Osteoblast (primary cell): Measurements from ENCODE around the gene TEDDM1. TPM values are rescaled to one million over a fixed set of nuclear protein-coding genes. Genes with fewer than 3 reads are reported as not detected.

ENCODE experiments used
- DNase-seq: peaks from one replicate; pipeline ENCODE4 v3.0.0; 2011; ENCODE audit warnings: low spot score, mixed read lengths; ENCODE audit not compliant: insufficient read length; ENCODE audit errors: missing footprints
- H2AFZ ChIP-seq: 2 replicates; pipeline ENCODE4 v1.6.0; 2011; ENCODE audit warnings: mild to moderate bottlenecking, low read length
- H3K27ac ChIP-seq: 2 replicates; pipeline ENCODE4 v1.5.1; 2011; ENCODE audit warnings: mild to moderate bottlenecking, low read depth, low read length, moderate library complexity
- H3K27me3 ChIP-seq: 2 replicates; pipeline ENCODE4 v1.6.0; 2012; ENCODE audit warnings: mild to moderate bottlenecking, control low read depth, inconsistent platforms, low read length, moderate library complexity; ENCODE audit not compliant: insufficient read depth
- H3K36me3 ChIP-seq: 2 replicates; pipeline ENCODE4 v1.5.1; 2011; ENCODE audit warnings: mild to moderate bottlenecking, low read length, control low read depth, moderate library complexity; ENCODE audit not compliant: insufficient read depth
- H3K4me1 ChIP-seq: 2 replicates; pipeline ENCODE4 v1.5.1; 2011; ENCODE audit warnings: mild to moderate bottlenecking, low read length, control low read depth, moderate library complexity; ENCODE audit not compliant: insufficient read depth
- H3K4me2 ChIP-seq: 2 replicates; pipeline ENCODE4 v1.6.0; 2011; ENCODE audit warnings: mild to moderate bottlenecking, low read length; ENCODE audit not compliant: insufficient read depth
- H3K4me3 ChIP-seq: fragments of 200-600 bp; sonication (generic); 3 replicates; pipeline ENCODE4 v1.5.1; 2012; ENCODE audit warnings: mild to moderate bottlenecking, low read length, inconsistent platforms; ENCODE audit not compliant: insufficient read depth
- H3K79me2 ChIP-seq: 2 replicates; pipeline ENCODE4 v1.6.0; 2012; ENCODE audit warnings: mild to moderate bottlenecking, low read length, control low read depth, inconsistent platforms; ENCODE audit not compliant: insufficient read depth
- H3K9me3 ChIP-seq: 2 replicates; pipeline ENCODE4 v1.5.1; 2011; ENCODE audit warnings: low read depth, low read length, control low read depth
- H4K20me1 ChIP-seq: 2 replicates; pipeline ENCODE4 v1.6.0; 2012; ENCODE audit warnings: mild to moderate bottlenecking, low read length, control low read depth; ENCODE audit not compliant: insufficient read depth
- total RNA-seq: library from RNA; depleted of rRNA; stranded (reverse); fragments of >200 nt; gene quantifications from 2 replicates; pipeline ENCODE4 v1.2.3, GENCODE V29; 2012
- TF ChIP-seq, protein P1 (sequence below): IDR thresholded peaks from 2 replicates; pipeline ENCODE4 v1.5.1; 2011; ENCODE audit warnings: mild to moderate bottlenecking, low read depth, low read length, moderate library complexity; ENCODE audit errors: extremely low read depth

Gene TEDDM1
- total RNA-seq, 1 donor = not detected

DNA sequence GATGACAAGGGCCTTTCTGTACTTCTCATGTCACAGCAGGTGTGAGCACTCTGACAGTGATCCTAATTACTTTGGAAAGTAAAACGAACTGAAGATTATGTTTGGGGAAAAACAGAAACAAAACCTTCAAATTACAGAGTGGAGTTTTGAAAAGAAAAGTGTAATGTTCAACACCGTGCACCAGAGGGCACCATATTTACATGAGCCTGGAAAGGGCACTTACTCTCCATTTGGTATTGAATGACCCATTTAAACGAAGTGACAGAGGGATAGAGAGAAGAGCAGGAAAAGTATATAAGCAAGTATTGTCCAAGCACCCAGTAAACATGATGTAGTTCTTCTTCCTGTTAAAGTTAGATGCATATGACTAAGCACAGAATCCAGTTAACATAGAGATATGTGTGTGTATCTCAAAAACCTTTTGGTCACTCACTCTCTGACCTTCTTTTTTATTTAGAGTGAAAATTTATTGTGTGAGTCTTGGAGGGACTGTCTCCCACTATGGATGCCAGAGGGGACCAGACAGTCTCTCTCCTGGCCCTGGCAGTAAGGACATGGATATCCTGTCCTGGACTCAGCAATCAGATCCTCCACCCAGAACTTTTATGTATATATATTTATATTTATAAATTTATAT lies 45.7 kb upstream of the TEDDM1 start:
- Histone ChIP-seq H3K4me2 (peak overlapping the region; percentile 58), H2AFZ (no peak overlapping the region), H3K4me1 (no peaks in the 10 kb centered on the region), H3K27ac (no peak overlapping the region), H3K4me3 (no peak overlapping the region), H4K20me1 (no peaks in the 10 kb centered on the region), H3K36me3 (no peaks in the 10 kb centered on the region), H3K27me3 (no peaks in the 10 kb centered on the region), H3K9me3 (no peaks in the 10 kb centered on the region), H3K79me2 (no peaks in the 10 kb centered on the region)
- TF ChIP-seq, protein P1, sequence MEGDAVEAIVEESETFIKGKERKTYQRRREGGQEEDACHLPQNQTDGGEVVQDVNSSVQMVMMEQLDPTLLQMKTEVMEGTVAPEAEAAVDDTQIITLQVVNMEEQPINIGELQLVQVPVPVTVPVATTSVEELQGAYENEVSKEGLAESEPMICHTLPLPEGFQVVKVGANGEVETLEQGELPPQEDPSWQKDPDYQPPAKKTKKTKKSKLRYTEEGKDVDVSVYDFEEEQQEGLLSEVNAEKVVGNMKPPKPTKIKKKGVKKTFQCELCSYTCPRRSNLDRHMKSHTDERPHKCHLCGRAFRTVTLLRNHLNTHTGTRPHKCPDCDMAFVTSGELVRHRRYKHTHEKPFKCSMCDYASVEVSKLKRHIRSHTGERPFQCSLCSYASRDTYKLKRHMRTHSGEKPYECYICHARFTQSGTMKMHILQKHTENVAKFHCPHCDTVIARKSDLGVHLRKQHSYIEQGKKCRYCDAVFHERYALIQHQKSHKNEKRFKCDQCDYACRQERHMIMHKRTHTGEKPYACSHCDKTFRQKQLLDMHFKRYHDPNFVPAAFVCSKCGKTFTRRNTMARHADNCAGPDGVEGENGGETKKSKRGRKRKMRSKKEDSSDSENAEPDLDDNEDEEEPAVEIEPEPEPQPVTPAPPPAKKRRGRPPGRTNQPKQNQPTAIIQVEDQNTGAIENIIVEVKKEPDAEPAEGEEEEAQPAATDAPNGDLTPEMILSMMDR = peak; percentile 75
- DNase-seq = peak; percentile 83

DNA sequence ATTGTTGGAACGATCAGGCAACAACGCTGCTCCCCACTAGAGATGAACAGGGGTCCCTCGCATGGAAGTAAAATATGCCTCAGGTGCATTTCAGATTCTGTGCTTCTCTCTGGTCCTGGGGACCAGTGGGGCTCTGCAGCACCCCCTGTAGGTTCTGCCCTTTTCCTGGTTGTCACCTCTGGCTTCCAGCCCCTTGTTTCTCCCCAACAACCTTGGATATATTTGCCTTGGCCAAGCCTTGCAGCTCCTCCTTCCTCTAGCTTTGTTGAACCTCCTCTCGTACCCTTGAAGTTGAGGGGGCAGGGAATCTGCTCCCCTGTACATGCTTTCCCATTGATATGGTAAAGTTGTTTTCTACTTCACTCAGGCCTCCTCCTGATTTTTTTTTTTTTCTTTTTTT lies 44.0 kb upstream of the TEDDM1 start:
- H3K27ac ChIP-seq = no peak overlapping the region
- no peaks in the 10 kb centered on the region for H3K79me2 ChIP-seq
- no peak overlapping the region for H2AFZ ChIP-seq
- DNase-seq = no peak
- H3K4me1 ChIP-seq = no peaks in the 10 kb centered on the region
- no peak overlapping the region for H3K4me2 ChIP-seq
- no peaks in the 10 kb centered on the region for H3K9me3 ChIP-seq
- no peaks in the 10 kb centered on the region for H3K27me3 ChIP-seq
- no peaks in the 10 kb centered on the region for H3K36me3 ChIP-seq
- no peak overlapping the region for H3K4me3 ChIP-seq
- TF ChIP-seq, protein P1 = no peak
- H4K20me1 ChIP-seq = no peaks in the 10 kb centered on the region

DNA sequence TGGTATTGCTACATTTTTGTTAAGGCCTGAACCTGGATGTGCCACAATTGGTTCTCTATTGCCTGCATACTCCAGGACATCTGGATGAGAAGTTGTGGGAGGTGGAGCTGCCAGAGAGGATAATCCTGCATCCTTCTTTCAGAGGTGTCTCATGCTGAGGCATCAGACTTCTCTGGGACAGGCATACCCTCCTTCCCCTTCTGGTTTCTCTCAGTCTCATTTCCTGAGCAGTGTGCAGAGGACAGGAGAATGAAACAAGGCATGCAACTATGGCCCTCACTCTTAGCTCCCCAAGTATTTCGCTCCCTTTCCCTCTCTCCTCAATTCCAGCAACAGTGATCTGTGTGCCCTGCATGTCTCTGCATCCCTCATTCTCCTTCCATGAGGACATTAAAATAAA lies 41.9 kb upstream of the TEDDM1 start:
- Histone ChIP-seq H4K20me1 (no peaks in the 10 kb centered on the region), H3K27ac (no peak overlapping the region)
- no peak for DNase-seq

DNA sequence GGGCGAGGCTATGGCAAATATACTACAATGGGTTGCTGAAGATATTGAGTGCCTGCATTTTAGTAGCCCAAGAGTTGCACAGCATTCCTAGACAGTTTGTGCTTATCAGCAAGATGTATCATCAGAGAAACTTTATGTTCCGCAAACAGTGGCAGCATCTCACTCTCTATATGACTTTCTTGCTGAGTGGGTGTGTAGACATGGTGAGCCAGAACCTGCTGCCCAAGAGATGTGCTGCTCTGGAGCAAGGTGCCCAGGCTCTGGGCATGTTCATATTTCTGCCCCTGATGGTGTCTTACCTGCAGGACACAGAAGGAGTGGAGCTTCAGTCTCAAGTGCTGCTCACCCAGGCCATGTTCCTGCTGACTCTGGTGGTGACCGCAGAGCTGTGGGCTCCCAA lies 41.3 kb upstream of the TEDDM1 start:
- H3K4me3 ChIP-seq = no peak overlapping the region
- H3K27ac ChIP-seq = no peak overlapping the region
- H3K27me3 ChIP-seq = no peaks in the 10 kb centered on the region
- no peaks in the 10 kb centered on the region for H3K9me3 ChIP-seq
- no peak overlapping the region for H3K4me2 ChIP-seq
- no peaks in the 10 kb centered on the region for H3K36me3 ChIP-seq
- no peak overlapping the region for H2AFZ ChIP-seq
- DNase-seq = no peak
- H3K79me2 ChIP-seq = no peaks in the 10 kb centered on the region
- TF ChIP-seq, protein P1 = no peak
- no peaks in the 10 kb centered on the region for H3K4me1 ChIP-seq
- no peaks in the 10 kb centered on the region for H4K20me1 ChIP-seq

More for the DNA sequence above, 41.9 kb upstream of the TEDDM1 start:
- H3K27me3 ChIP-seq = no peaks in the 10 kb centered on the region
- no peak overlapping the region for H3K4me2 ChIP-seq
- no peak overlapping the region for H2AFZ ChIP-seq
- TF ChIP-seq, protein P1 = no peak
- no peaks in the 10 kb centered on the region for H3K9me3 ChIP-seq
- H3K4me1 ChIP-seq = no peaks in the 10 kb centered on the region
- no peaks in the 10 kb centered on the region for H3K79me2 ChIP-seq
- H3K36me3 ChIP-seq = no peaks in the 10 kb centered on the region
- no peak overlapping the region for H3K4me3 ChIP-seq
